ENCODE measurements around the gene YWHAB.

DNA sequence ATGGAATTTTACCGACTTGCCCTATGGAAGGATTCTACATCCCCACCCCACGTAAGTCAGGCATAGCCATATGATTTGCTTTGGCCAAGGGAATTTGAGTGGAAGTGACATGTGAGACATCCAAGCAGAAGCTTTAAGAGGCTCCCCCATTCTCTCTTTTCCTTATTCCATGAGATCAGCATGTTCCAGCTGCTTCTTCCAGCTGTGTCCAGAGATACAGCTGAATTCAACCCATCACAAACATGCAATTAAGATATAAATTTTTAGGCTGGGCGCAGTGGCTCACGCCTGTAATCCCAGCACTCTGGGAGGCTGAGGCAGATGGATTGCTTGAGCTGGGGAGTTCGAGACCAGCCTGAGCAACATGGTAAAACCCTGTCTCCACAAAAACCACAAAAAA, 16.0 kb upstream of the YWHAB start:
- no peak for TF ChIP-seq GTF2I (CRISPR knock-in tag; conservative IDR thresholded peaks at IDR 0.05)
- TF ChIP-seq SP1 (CRISPR knock-in tag; conservative IDR thresholded peaks at IDR 0.05): no peak
- no peak for TF ChIP-seq ZNF121 (CRISPR knock-in tag; IDR thresholded peaks at IDR 0.05)
- TF ChIP-seq, protein P1, sequence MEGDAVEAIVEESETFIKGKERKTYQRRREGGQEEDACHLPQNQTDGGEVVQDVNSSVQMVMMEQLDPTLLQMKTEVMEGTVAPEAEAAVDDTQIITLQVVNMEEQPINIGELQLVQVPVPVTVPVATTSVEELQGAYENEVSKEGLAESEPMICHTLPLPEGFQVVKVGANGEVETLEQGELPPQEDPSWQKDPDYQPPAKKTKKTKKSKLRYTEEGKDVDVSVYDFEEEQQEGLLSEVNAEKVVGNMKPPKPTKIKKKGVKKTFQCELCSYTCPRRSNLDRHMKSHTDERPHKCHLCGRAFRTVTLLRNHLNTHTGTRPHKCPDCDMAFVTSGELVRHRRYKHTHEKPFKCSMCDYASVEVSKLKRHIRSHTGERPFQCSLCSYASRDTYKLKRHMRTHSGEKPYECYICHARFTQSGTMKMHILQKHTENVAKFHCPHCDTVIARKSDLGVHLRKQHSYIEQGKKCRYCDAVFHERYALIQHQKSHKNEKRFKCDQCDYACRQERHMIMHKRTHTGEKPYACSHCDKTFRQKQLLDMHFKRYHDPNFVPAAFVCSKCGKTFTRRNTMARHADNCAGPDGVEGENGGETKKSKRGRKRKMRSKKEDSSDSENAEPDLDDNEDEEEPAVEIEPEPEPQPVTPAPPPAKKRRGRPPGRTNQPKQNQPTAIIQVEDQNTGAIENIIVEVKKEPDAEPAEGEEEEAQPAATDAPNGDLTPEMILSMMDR (IDR thresholded peaks at IDR 0.05): no peak
- no peak for TF ChIP-seq ZBTB21 (CRISPR knock-in tag; IDR thresholded peaks at IDR 0.05; ENCODE audit: borderline replicate concordance)
- TF ChIP-seq, protein P2, sequence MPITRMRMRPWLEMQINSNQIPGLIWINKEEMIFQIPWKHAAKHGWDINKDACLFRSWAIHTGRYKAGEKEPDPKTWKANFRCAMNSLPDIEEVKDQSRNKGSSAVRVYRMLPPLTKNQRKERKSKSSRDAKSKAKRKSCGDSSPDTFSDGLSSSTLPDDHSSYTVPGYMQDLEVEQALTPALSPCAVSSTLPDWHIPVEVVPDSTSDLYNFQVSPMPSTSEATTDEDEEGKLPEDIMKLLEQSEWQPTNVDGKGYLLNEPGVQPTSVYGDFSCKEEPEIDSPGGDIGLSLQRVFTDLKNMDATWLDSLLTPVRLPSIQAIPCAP (CRISPR knock-in tag; IDR thresholded peaks at IDR 0.05): no peak

Measured in WTC11 (cell line).